Muscle of leg (tissue), 11 donors: Measurements from ENCODE around the gene SLC30A5. TPM values are rescaled to one million over a fixed set of nuclear protein-coding genes. Genes with fewer than 3 reads are reported as not detected.

Experiments
- DNase-seq: peaks from one replicate; pipeline ENCODE4 v3.0.0; 2013
- H3K27ac ChIP-seq: one replicate; pipeline ENCODE4 v1.5.1; 2013; ENCODE audit warnings: mild to moderate bottlenecking, low read length, control low read depth
- H3K27me3 ChIP-seq: one replicate; pipeline ENCODE4 v1.6.1; 2013; ENCODE audit warnings: low read length; ENCODE audit not compliant: control insufficient read depth, insufficient read depth
- H3K36me3 ChIP-seq: one replicate; pipeline ENCODE4 v1.6.1; 2013; ENCODE audit warnings: low read length; ENCODE audit not compliant: control insufficient read depth, insufficient read depth
- H3K4me1 ChIP-seq: one replicate; pipeline ENCODE4 v1.6.1; 2013; ENCODE audit warnings: low read length; ENCODE audit not compliant: control insufficient read depth, insufficient read depth
- H3K4me3 ChIP-seq: one replicate; pipeline ENCODE4 v1.5.1; 2013; ENCODE audit warnings: low read length, control low read depth
- H3K9me3 ChIP-seq: replicated peaks from 2 replicates; pipeline ENCODE4 v1.6.1; 2013; ENCODE audit warnings: low read depth, low read length; ENCODE audit not compliant: control insufficient read depth
- WGBS: methylation state at CpG from one replicate; pipeline ENCODE4 v1.1.5; 2013; ENCODE audit warnings: missing lambda C conversion rate; ENCODE audit not compliant: insufficient coverage; 5-methylcytosine and 5-hydroxymethylcytosine counted together
- polyA plus RNA-seq, 8 donors: library from polyadenylated mRNA; unstranded; fragments of 120-200 nt; gene quantifications; one replicate each; pipeline versions ENCODE4 v1.2.1 to v1.2.3, GENCODE V29; 2013; ENCODE audit warnings: inconsistent platforms in 1 of 8, low replicate concordance in 1 of 8; ENCODE audit not compliant: insufficient read length in 8 of 8, insufficient read depth in 1 of 8
- total RNA-seq: library from RNA; stranded (reverse); fragments of 120-200 nt; gene quantifications from one replicate; pipeline ENCODE4 v1.2.4, GENCODE V29; 2013

The SLC30A5 gene
- total and polyA plus RNA-seq, 9 donors: 35.0 to 60.4 (median 42.7) TPM

- no peaks in the 10 kb centered on the region for H3K36me3 ChIP-seq
- no peak overlapping the region for H3K4me3 ChIP-seq
- no peaks in the 10 kb centered on the region for H3K9me3 ChIP-seq
- H3K27ac ChIP-seq: no peak overlapping the region
- DNase-seq: no peak
- WGBS: 90% methylated on average over 3 of the region's 3 CpGs
- H3K27me3 ChIP-seq: no peaks in the 10 kb centered on the region
- H3K4me1 ChIP-seq: no peaks in the 10 kb centered on the region
These were observed 58.9 kb downstream of the SLC30A5 start for GRCh38 chr5:69152731-69153130.

- DNase-seq: no peak
- H3K9me3 ChIP-seq: no peaks in the 10 kb centered on the region
- H3K27me3 ChIP-seq: no peaks in the 10 kb centered on the region
- no peak overlapping the region for H3K4me3 ChIP-seq
- no peaks in the 10 kb centered on the region for H3K36me3 ChIP-seq
- WGBS: 90% methylated on average over 3 of the region's 11 CpGs
- H3K27ac ChIP-seq: no peak overlapping the region
- no peaks in the 10 kb centered on the region for H3K4me1 ChIP-seq
These were observed 62.6 kb downstream of the SLC30A5 start for GRCh38 chr5:69156456-69156855.

- no peaks in the 10 kb centered on the region for H3K9me3 ChIP-seq
- no CpG with 5 or more reads among the region's 3 CpGs for WGBS
These were observed 64.2 kb downstream of the SLC30A5 start for GRCh38 chr5:69158039-69158438.

GRCh38 chr5:69160651-69161050 is 66.8 kb downstream of the SLC30A5 start:
- H3K9me3 ChIP-seq: no peaks in the 10 kb centered on the region
- no peaks in the 10 kb centered on the region for H3K36me3 ChIP-seq
- H3K4me1 ChIP-seq: no peaks in the 10 kb centered on the region
- H3K27me3 ChIP-seq: no peaks in the 10 kb centered on the region
- no peak overlapping the region for H3K4me3 ChIP-seq
- DNase-seq: no peak
- 88% methylated on average over 5 of the region's 16 CpGs for WGBS
- no peak overlapping the region for H3K27ac ChIP-seq

More at GRCh38 chr5:69158039-69158438, 64.2 kb downstream of the SLC30A5 start:
- H3K4me1 ChIP-seq: no peaks in the 10 kb centered on the region
- no peak for DNase-seq
- H3K4me3 ChIP-seq: no peak overlapping the region
- H3K36me3 ChIP-seq: no peaks in the 10 kb centered on the region
- no peaks in the 10 kb centered on the region for H3K27me3 ChIP-seq
- no peak overlapping the region for H3K27ac ChIP-seq

GRCh38 chr5:69166686-69167492 is 73.1 kb downstream of the SLC30A5 start, which contains the start of gene CCNB1:
Gene CCNB1, plus strand, starts transcription at chr5:69167150. Its CDS starts 113 bp downstream, at chr5:69167263.
- peak within 1 kb of the TSS; percentile 59 for H3K27ac ChIP-seq
- DNase-seq: peak; percentile 99
- 1% methylated on average over 50 of the region's 50 CpGs for WGBS

GRCh38 chr5:69167493-69167855 is 73.7 kb downstream of the SLC30A5 start:
- 0% methylated on average over 9 of the region's 11 CpGs for WGBS
- Histone ChIP-seq H3K27me3 (no peaks in the 10 kb centered on the region), H3K27ac (peak overlapping the region; percentile 18), H3K36me3 (peaks cover 14% of the 10 kb centered on the region), H3K4me3 (peak overlapping the region; percentile 65), H3K4me1 (peaks cover 14% of the 10 kb centered on the region), H3K9me3 (no peaks in the 10 kb centered on the region)
- DNase-seq: peak; percentile 7

More at GRCh38 chr5:69166686-69167492, 73.1 kb downstream of the SLC30A5 start, which contains the start of gene CCNB1:
- Histone ChIP-seq H3K27me3 (no peaks in the 10 kb centered on the region), H3K9me3 (no peaks in the 10 kb centered on the region), H3K4me1 (peaks cover 14% of the 10 kb centered on the region), H3K4me3 (peak within 1 kb of the TSS; percentile 65), H3K36me3 (peaks cover 11% of the 10 kb centered on the region)

- peaks cover 16% of the 10 kb centered on the region for H3K36me3 ChIP-seq
- H3K4me3 ChIP-seq: peak overlapping the region; percentile 65
- no peaks in the 10 kb centered on the region for H3K27me3 ChIP-seq
- DNase-seq: no peak
- no peaks in the 10 kb centered on the region for H3K9me3 ChIP-seq
- 26% methylated on average over 7 of the region's 8 CpGs for WGBS
- H3K27ac ChIP-seq: no peak overlapping the region
- peaks cover 14% of the 10 kb centered on the region for H3K4me1 ChIP-seq
These were observed 74.1 kb downstream of the SLC30A5 start for GRCh38 chr5:69167929-69168328.

GRCh38 chr5:69170495-69170894 is 76.7 kb downstream of the SLC30A5 start:
- H3K27ac ChIP-seq: no peak overlapping the region
- no CpG with 5 or more reads among the region's 1 CpG for WGBS
- DNase-seq: no peak
- no peaks in the 10 kb centered on the region for H3K9me3 ChIP-seq
- H3K4me1 ChIP-seq: peaks cover 14% of the 10 kb centered on the region
- peaks cover 35% of the 10 kb centered on the region for H3K36me3 ChIP-seq
- H3K4me3 ChIP-seq: no peak overlapping the region
- H3K27me3 ChIP-seq: no peaks in the 10 kb centered on the region

- Histone ChIP-seq H3K4me1 (peaks cover 14% of the 10 kb centered on the region), H3K4me3 (no peak overlapping the region), H3K27ac (no peak overlapping the region), H3K9me3 (no peaks in the 10 kb centered on the region), H3K36me3 (peaks cover 39% of the 10 kb centered on the region), H3K27me3 (no peaks in the 10 kb centered on the region)
- no CpG with 5 or more reads among the region's 3 CpGs for WGBS
- DNase-seq: no peak
These were observed 77.2 kb downstream of the SLC30A5 start for GRCh38 chr5:69170969-69171368.
